ENCODE results near the gene ANKRD52. TPM values are rescaled to one million over a fixed set of nuclear protein-coding genes. Genes with fewer than 3 reads are reported as not detected.

ANKRD52 gene
- total RNA-seq, 4 donors from 2014 or later: 30.5 to 48.7 (median 36.6) TPM

- H3K4me3 ChIP-seq: peak overlapping the region; percentile 67 to 93 (median 78)
- TF ChIP-seq CTCF (IDR thresholded peaks at IDR 0.05): no peak
- TF ChIP-seq POLR2A (IDR thresholded peaks at IDR 0.05): no peak
- H3K4me1 ChIP-seq: peaks cover 0 to 48% (median 15%) of the 10 kb centered on the region in 4 donors
- no peaks in the 10 kb centered on the region for H3K27me3 ChIP-seq
- no peak for DNase-seq
- no peaks in the 10 kb centered on the region for H3K9me3 ChIP-seq
- H3K27ac ChIP-seq: peak overlapping the region; percentile 89 to 98 (median 92)
- H3K36me3 ChIP-seq: peaks cover 0 to 26% (median 0%) of the 10 kb centered on the region in 3 donors
Observed at GRCh38 chr12:56300644-56301464, 42.7 kb upstream of the ANKRD52 start.

GRCh38 chr12:56299853-56300643 is 41.9 kb upstream of the ANKRD52 start, which contains the start of gene CS:
Gene CS (minus strand): TSS chr12:56300330. CDS start chr12:56300201, 129 bp downstream.
- Histone ChIP-seq H3K4me1 (peaks cover 0 to 49% (median 15%) of the 10 kb centered on the region in 4 donors), H3K27ac (peak within 1 kb of the TSS; percentile 89 to 98 (median 92)), H3K4me3 (peak within 1 kb of the TSS; percentile 67 to 93 (median 78)), H3K27me3 (no peaks in the 10 kb centered on the region), H3K9me3 (no peaks in the 10 kb centered on the region), H3K36me3 (peaks cover 0 to 20% (median 0%) of the 10 kb centered on the region in 3 donors)
- peak; percentile 98 to 100 (median 100) for DNase-seq
- TF ChIP-seq POLR2A (IDR thresholded peaks at IDR 0.05) (peak; percentile 87 to 89), CTCF (IDR thresholded peaks at IDR 0.05) (no peak)

GRCh38 chr12:56299308-56299852 is 41.2 kb upstream of the ANKRD52 start:
- peak; percentile 31 to 44 for TF ChIP-seq POLR2A (IDR thresholded peaks at IDR 0.05)
- TF ChIP-seq CTCF (IDR thresholded peaks at IDR 0.05): no peak
- peak overlapping the region; percentile 67 to 93 (median 78) for H3K4me3 ChIP-seq
- no peaks in the 10 kb centered on the region for H3K27me3 ChIP-seq
- H3K36me3 ChIP-seq: peaks cover 0 to 21% (median 0%) of the 10 kb centered on the region in 3 donors
- no peaks in the 10 kb centered on the region for H3K9me3 ChIP-seq
- peaks cover 0 to 49% (median 15%) of the 10 kb centered on the region in 4 donors for H3K4me1 ChIP-seq
- H3K27ac ChIP-seq: peak overlapping the region; percentile 89 to 98 (median 92)
- peak in 1 of 3 donors; percentile 56 for DNase-seq

- peak overlapping the region; percentile 89 to 98 (median 92) for H3K27ac ChIP-seq
- peaks cover 0 to 24% (median 0%) of the 10 kb centered on the region in 3 donors for H3K36me3 ChIP-seq
- H3K4me1 ChIP-seq: peaks cover 0 to 51% (median 15%) of the 10 kb centered on the region in 4 donors
- H3K9me3 ChIP-seq: no peaks in the 10 kb centered on the region
- H3K4me3 ChIP-seq: peak overlapping the region; percentile 67 to 93 (median 78)
- TF ChIP-seq CTCF (IDR thresholded peaks at IDR 0.05) (no peak), POLR2A (IDR thresholded peaks at IDR 0.05) (no peak)
- no peak for DNase-seq
- H3K27me3 ChIP-seq: no peaks in the 10 kb centered on the region
Observed at GRCh38 chr12:56298828-56299227, 40.6 kb upstream of the ANKRD52 start.

GRCh38 chr12:56297400-56297799 is 39.2 kb upstream of the ANKRD52 start:
- Histone ChIP-seq H3K27me3 (no peaks in the 10 kb centered on the region), H3K9me3 (no peaks in the 10 kb centered on the region), H3K4me1 (peaks cover 3 to 58% (median 15%) of the 10 kb centered on the region in 4 donors), H3K4me3 (no peak overlapping the region), H3K27ac (no peak overlapping the region), H3K36me3 (peaks cover 0 to 27% (median 0%) of the 10 kb centered on the region in 3 donors)
- no peak for DNase-seq
- TF ChIP-seq CTCF (IDR thresholded peaks at IDR 0.05): no peak
- no peak for TF ChIP-seq POLR2A (IDR thresholded peaks at IDR 0.05)

Data from Peyer's patch (tissue), 4 donors.